Measurements from ENCODE around the gene GYPC.
"Not testable (repeated sequence)": the region's sequence is repeated elsewhere in the genome, so short reads cannot be mapped to it uniquely, and the experiment has no call there.

The GYPC gene

GRCh38 chr2:126672980-126673605 lies 17.1 kb downstream of the GYPC start:
- no peak for DNase-seq

GRCh38 chr2:126674075-126674744 lies 18.3 kb downstream of the GYPC start:
- DNase-seq = no peak

- no peak for DNase-seq
Observed at GRCh38 chr2:126675637-126676036, 19.7 kb downstream of the GYPC start.

GRCh38 chr2:126676221-126677175 lies 20.5 kb downstream of the GYPC start:
- DNase-seq = no peak

DNA sequence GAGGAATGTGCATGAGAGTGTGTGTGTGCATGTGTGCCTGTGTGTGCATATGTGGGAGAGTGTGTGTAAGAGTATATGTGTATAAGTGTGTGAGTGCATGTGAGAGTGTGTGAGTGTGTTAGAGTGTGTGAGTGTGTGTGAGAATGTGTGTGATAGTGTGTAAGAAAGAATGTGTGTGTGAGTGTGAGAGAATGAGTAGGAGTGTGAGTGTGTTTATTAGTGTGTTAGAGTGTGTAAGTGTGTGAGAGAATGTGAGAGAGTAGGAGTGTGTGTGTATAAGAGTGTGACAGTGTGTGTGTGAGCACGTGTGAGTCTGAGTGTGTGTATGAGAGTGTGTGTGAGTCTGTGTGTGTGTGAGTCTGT lies 21.2 kb downstream of the GYPC start:
- DNase-seq = no peak

- DNase-seq = no peak
Observed at GRCh38 chr2:126678269-126679065, 22.5 kb downstream of the GYPC start.

DNA sequence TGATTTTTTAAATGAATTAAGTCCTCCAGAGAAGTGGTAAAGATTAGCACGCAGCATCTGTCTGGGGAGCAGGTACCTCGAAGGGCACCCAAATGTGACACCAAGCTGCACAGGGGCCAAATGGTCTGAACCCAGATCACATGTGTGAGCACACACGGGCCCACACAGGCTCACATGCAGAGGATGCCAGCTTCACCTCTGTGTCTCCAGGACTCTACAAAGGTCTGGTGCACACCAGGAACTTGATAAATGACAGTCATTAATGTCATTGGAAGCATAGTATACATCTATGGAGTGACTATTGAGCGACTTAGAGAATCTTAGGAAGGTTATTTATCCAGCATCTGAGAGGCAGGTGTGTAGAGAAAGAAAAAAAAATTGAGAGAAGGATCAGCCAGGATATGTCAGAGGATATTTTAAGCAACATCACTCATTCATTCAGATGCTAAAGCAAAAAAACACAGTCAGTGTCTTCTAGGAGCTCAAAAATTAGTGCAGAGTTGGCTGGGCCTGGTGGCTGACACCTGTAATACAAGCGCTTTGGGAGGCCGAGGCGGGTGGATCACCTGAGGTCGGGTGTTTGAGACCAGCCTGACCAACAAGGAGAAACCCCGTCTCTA lies 23.2 kb downstream of the GYPC start:
- no peak for DNase-seq

DNA sequence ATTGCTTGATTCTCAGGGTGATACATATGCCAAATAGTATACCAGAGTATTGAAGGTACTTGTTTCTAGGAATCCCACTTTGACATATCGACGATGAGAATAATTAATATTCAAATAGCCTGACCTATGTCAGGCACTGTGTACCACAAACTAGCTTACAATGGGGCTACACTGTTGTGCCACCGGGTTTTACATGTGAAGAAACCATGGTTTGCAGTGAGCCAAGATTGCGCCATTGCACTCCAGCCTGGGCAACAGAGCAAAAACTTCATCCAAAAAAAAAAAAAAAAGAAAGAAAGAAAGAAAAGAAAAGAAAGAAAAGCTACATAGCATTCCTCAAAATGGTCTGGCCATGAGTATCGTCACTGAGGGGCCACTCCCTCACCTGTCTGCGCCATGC lies 25.5 kb downstream of the GYPC start:
- no peak for DNase-seq

- DNase-seq = no peak
Observed at GRCh38 chr2:126685629-126686028, 29.7 kb downstream of the GYPC start.

- no peak for DNase-seq
Observed at GRCh38 chr2:126686286-126686685, 30.3 kb downstream of the GYPC start.

DNA sequence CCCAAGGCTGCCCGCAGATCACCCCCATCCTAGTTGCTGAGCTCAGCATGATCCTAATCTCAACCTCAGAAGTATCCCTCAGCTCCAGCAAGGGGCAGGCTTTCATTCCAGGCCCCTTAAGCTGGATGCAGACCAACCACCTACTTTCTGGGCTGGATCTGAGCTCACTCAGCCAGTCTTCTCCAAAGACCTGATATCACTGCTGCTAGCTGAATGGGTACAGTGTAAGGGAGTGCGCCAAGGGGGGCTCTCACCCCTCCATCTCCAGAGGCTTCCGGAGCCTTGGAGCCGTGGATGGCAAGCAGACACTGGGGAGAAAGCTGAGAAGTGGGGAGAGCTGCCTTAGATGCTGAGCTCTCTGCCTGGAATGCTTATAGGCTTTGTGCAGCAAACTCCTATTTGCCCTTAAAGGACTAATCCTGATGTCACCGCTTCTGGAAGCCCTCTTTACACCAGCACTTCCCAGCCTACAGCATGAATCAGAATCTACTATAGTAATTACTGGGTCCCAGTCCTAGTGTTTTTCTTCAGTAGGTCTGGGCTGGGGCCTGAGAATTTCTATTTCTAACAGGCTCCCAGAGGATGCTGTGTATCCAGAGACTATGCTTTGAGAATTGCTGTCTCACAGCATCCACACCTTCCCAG lies 31.0 kb downstream of the GYPC start:
- DNase-seq = no peak

DNA sequence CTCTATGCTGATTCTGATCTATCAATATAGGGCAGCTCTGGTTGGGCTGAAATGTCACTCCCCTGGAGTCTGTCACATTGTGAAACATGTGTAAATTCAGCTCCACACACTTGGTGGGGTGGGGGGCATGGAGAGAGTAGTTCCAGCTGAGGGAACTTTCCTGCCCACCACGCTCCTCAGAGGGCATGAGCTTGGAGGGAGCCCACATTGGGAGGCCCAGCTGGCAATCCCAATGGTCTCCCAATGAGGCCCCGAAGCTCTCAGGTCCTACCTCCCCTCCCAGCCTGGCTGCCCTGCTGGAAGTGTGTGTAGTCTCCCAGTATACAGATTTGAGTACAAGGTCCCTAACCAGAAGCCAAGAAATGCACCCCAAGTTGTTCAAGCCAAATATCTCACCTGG lies 31.5 kb downstream of the GYPC start:
- no peak for DNase-seq

- DNase-seq = not testable (repeated sequence)
Observed at GRCh38 chr2:126688594-126688993, 32.6 kb downstream of the GYPC start.

- DNase-seq = not testable (repeated sequence)
Observed at GRCh38 chr2:126692241-126692640, 36.3 kb downstream of the GYPC start.

DNA sequence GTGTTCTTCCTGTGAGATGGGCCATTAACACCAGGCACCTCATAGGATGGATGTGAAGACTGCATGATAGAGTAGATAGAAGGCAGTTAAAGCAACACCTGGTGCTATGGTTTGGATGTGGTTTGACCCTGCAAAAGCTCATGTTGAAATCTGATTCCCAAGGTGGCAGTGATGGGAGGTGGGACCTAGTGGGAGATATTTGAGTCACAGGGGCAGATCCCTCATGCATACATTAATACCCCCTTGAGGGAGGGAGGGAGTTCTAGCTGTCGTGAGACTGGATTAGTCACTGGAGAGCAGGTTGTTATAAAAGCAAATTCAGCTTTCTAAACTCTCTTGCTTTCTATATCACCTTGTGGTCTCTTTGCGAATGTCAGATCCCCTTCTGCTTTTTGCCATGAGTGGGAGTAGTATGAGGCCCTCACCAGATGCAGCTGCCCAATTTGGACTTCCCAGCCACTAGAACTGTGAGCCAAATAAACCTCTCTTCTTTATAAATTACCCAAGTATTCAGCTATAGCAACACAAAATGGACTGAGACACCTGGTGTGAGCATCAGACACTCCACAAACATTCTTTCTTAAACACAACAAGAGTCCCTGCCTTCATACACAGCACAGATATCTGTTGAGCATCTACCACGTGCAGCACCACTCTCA lies 37.1 kb downstream of the GYPC start:
- DNase-seq = not testable (repeated sequence)

DNA sequence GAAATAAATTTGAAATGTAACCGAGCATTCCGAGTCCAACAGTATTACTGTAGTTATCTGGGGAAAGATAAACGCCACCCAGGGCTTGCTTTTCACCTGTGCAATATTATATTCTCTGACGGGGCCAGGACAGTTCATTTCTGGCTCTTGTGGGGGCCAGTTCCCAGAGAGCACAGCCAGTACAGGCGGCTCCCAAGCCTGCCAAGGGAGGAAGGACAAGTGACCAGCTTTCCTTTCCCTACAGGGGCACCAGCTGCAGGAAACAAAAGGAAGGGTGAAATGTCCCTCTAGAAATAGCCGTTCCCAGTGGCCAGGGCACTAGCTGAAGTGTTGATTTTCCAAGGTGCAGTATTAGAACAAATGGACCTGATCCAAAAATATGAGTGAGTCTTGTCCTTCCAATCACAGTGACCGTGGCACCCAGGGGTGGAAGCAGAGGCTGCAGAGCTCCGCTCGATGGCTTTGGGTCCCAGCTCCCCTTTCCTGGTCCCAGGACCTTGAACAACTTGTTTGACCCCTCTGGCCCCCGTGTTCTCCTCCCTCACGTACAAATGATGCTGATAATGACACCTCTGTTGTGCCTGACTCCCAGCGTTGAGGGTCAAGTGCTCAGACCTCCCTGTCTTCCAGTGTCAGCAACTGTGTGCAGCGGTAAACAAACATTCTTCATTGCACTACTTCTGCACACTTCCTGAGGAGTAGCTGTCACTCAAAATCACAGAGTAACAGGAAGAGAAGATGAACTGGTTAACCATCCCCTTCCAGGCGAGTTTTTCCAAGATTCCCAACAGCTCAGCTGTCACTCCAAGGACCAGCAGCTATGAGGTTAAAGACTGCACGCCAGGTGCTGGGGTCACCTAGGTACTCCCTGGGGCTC lies 40.9 kb downstream of the GYPC start:
- DNase-seq = no peak

DNA sequence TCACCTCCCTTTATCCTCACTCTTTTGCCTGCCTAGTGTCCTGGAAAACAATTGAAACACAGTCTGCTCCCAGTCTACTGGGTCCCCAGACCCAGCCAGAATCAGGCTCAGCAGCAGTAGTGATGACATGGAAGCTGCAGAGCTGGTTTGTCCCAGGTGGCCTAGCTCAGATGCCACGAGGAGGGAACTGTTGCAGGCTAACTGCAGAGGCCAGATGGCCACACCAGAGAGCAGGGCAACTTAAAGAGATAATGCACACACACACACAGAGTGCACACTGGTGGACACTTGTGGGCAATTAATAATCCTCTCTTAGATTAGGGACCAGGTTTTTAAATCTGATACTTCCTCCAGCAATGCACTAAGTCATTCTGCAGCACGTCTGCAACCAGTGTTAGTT lies 42.4 kb downstream of the GYPC start:
- no peak for DNase-seq

GRCh38 chr2:126699018-126699417 lies 43.1 kb downstream of the GYPC start:
- no peak for DNase-seq

- DNase-seq = no peak
Observed at GRCh38 chr2:126699716-126700581, 44.0 kb downstream of the GYPC start.
